HepG2 (cell line): ENCODE measurements around the gene RPH3AL.

Experiments used
- ASH2L ChIP-seq: fragments of 300-600, 200-600 bp; sonication (generic); IDR thresholded peaks from 2 replicates; pipeline ENCODE4 v1.7.0; 2017; ENCODE audit warnings: low read depth, mild to moderate bottlenecking, moderate library complexity, mixed read lengths, low read length; ENCODE audit not compliant: insufficient read length
- HNF4A ChIP-seq: sonication (generic); formaldehyde crosslinking; IDR thresholded peaks from 2 replicates; pipeline ENCODE4 v1.4.0; 2020; ENCODE audit warnings: missing genetic modification reagents
- TCF7 ChIP-seq: sonication (generic); IDR thresholded peaks from 2 replicates; pipeline ENCODE4 v1.6.1; 2016; ENCODE audit warnings: antibody characterized with exemption, low read depth
- TCF7L2 ChIP-seq: IDR thresholded peaks from 2 replicates; pipeline ENCODE4 v1.6.1; 2011; ENCODE audit warnings: mild to moderate bottlenecking, low read depth, low read length, moderate library complexity
- ZNF33A ChIP-seq: sonication (generic); formaldehyde crosslinking; IDR thresholded peaks from 2 replicates; pipeline ENCODE4 v1.5.1; 2020; ENCODE audit warnings: missing genetic modification reagents, mild to moderate bottlenecking, moderate library complexity, borderline replicate concordance
- TF ChIP-seq, protein P1 (sequence below): sonication (generic); formaldehyde crosslinking; IDR thresholded peaks from 2 replicates; pipeline ENCODE4 v1.5.0; 2020; ENCODE audit warnings: mild to moderate bottlenecking, missing genetic modification reagents, moderate library complexity
- TF ChIP-seq, protein P2 (sequence below): sonication (generic); formaldehyde crosslinking; IDR thresholded peaks from 2 replicates; pipeline ENCODE4 v1.5.0; 2020; ENCODE audit warnings: mild to moderate bottlenecking, missing genetic modification reagents, borderline replicate concordance
- TF ChIP-seq, protein P3 (sequence below): sonication (generic); formaldehyde crosslinking; IDR thresholded peaks from 2 replicates; pipeline ENCODE4 v1.4.0; 2020; ENCODE audit warnings: mild to moderate bottlenecking, missing genetic modification reagents, borderline replicate concordance
- TF ChIP-seq, protein P4 (sequence below): sonication (generic); formaldehyde crosslinking; IDR thresholded peaks from 2 replicates; pipeline ENCODE4 v1.8.0; 2022; ENCODE audit warnings: mild to moderate bottlenecking, missing genetic modification reagents
- TF ChIP-seq, protein P5 (sequence below): sonication (generic); formaldehyde crosslinking; IDR thresholded peaks from 2 replicates; pipeline ENCODE4 v1.4.0; 2020; ENCODE audit warnings: missing genetic modification reagents

DNA sequence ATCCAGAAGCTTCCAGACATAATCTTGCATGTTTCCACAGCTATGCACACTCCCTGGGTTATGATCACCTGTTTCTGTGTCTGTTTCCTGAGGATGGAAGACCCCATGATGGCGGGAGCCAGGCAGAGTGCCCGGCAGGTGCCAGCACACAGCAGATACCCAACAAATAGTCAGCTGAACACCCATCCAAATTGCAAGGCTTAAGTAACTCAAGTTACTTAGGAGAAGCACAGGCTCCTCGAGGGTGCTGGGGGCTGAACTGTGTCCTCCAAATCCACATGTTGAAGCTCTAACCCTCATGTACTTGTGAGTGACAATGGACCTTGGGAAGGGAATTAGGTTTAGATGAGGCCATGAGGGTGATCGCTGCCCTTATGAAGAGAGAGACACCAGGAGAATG, 91.7 kb downstream of the RPH3AL start:
- TF ChIP-seq ASH2L, result no peak
- TF ChIP-seq, protein P1, sequence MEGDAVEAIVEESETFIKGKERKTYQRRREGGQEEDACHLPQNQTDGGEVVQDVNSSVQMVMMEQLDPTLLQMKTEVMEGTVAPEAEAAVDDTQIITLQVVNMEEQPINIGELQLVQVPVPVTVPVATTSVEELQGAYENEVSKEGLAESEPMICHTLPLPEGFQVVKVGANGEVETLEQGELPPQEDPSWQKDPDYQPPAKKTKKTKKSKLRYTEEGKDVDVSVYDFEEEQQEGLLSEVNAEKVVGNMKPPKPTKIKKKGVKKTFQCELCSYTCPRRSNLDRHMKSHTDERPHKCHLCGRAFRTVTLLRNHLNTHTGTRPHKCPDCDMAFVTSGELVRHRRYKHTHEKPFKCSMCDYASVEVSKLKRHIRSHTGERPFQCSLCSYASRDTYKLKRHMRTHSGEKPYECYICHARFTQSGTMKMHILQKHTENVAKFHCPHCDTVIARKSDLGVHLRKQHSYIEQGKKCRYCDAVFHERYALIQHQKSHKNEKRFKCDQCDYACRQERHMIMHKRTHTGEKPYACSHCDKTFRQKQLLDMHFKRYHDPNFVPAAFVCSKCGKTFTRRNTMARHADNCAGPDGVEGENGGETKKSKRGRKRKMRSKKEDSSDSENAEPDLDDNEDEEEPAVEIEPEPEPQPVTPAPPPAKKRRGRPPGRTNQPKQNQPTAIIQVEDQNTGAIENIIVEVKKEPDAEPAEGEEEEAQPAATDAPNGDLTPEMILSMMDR, result no peak
- TF ChIP-seq, protein P2, sequence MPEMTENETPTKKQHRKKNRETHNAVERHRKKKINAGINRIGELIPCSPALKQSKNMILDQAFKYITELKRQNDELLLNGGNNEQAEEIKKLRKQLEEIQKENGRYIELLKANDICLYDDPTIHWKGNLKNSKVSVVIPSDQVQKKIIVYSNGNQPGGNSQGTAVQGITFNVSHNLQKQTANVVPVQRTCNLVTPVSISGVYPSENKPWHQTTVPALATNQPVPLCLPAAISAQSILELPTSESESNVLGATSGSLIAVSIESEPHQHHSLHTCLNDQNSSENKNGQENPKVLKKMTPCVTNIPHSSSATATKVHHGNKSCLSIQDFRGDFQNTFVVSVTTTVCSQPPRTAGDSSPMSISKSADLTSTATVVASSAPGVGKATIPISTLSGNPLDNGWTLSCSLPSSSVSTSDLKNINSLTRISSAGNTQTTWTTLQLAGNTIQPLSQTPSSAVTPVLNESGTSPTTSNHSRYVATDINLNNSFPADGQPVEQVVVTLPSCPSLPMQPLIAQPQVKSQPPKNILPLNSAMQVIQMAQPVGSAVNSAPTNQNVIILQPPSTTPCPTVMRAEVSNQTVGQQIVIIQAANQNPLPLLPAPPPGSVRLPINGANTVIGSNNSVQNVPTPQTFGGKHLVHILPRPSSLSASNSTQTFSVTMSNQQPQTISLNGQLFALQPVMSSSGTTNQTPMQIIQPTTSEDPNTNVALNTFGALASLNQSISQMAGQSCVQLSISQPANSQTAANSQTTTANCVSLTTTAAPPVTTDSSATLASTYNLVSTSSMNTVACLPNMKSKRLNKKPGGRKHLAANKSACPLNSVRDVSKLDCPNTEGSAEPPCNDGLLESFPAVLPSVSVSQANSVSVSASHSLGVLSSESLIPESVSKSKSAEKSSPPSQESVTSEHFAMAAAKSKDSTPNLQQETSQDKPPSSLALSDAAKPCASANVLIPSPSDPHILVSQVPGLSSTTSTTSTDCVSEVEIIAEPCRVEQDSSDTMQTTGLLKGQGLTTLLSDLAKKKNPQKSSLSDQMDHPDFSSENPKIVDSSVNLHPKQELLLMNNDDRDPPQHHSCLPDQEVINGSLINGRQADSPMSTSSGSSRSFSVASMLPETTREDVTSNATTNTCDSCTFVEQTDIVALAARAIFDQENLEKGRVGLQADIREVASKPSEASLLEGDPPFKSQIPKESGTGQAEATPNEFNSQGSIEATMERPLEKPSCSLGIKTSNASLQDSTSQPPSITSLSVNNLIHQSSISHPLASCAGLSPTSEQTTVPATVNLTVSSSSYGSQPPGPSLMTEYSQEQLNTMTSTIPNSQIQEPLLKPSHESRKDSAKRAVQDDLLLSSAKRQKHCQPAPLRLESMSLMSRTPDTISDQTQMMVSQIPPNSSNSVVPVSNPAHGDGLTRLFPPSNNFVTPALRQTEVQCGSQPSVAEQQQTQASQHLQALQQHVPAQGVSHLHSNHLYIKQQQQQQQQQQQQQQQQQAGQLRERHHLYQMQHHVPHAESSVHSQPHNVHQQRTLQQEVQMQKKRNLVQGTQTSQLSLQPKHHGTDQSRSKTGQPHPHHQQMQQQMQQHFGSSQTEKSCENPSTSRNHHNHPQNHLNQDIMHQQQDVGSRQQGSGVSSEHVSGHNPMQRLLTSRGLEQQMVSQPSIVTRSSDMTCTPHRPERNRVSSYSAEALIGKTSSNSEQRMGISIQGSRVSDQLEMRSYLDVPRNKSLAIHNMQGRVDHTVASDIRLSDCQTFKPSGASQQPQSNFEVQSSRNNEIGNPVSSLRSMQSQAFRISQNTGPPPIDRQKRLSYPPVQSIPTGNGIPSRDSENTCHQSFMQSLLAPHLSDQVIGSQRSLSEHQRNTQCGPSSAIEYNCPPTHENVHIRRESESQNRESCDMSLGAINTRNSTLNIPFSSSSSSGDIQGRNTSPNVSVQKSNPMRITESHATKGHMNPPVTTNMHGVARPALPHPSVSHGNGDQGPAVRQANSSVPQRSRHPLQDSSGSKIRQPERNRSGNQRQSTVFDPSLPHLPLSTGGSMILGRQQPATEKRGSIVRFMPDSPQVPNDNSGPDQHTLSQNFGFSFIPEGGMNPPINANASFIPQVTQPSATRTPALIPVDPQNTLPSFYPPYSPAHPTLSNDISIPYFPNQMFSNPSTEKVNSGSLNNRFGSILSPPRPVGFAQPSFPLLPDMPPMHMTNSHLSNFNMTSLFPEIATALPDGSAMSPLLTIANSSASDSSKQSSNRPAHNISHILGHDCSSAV (CRISPR knock-in tag), result no peak
- TF ChIP-seq, protein P3, sequence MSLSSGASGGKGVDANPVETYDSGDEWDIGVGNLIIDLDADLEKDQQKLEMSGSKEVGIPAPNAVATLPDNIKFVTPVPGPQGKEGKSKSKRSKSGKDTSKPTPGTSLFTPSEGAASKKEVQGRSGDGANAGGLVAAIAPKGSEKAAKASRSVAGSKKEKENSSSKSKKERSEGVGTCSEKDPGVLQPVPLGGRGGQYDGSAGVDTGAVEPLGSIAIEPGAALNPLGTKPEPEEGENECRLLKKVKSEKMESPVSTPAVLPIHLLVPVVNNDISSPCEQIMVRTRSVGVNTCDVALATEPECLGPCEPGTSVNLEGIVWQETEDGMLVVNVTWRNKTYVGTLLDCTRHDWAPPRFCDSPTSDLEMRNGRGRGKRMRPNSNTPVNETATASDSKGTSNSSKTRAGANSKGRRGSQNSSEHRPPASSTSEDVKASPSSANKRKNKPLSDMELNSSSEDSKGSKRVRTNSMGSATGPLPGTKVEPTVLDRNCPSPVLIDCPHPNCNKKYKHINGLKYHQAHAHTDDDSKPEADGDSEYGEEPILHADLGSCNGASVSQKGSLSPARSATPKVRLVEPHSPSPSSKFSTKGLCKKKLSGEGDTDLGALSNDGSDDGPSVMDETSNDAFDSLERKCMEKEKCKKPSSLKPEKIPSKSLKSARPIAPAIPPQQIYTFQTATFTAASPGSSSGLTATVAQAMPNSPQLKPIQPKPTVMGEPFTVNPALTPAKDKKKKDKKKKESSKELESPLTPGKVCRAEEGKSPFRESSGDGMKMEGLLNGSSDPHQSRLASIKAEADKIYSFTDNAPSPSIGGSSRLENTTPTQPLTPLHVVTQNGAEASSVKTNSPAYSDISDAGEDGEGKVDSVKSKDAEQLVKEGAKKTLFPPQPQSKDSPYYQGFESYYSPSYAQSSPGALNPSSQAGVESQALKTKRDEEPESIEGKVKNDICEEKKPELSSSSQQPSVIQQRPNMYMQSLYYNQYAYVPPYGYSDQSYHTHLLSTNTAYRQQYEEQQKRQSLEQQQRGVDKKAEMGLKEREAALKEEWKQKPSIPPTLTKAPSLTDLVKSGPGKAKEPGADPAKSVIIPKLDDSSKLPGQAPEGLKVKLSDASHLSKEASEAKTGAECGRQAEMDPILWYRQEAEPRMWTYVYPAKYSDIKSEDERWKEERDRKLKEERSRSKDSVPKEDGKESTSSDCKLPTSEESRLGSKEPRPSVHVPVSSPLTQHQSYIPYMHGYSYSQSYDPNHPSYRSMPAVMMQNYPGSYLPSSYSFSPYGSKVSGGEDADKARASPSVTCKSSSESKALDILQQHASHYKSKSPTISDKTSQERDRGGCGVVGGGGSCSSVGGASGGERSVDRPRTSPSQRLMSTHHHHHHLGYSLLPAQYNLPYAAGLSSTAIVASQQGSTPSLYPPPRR (CRISPR knock-in tag), result no peak
- TF ChIP-seq ZNF33A (CRISPR knock-in tag), result no peak
- TF ChIP-seq, protein P4, sequence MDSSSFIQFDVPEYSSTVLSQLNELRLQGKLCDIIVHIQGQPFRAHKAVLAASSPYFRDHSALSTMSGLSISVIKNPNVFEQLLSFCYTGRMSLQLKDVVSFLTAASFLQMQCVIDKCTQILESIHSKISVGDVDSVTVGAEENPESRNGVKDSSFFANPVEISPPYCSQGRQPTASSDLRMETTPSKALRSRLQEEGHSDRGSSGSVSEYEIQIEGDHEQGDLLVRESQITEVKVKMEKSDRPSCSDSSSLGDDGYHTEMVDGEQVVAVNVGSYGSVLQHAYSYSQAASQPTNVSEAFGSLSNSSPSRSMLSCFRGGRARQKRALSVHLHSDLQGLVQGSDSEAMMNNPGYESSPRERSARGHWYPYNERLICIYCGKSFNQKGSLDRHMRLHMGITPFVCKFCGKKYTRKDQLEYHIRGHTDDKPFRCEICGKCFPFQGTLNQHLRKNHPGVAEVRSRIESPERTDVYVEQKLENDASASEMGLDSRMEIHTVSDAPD (CRISPR knock-in tag), result no peak
- TF ChIP-seq TCF7, result no peak
- no peak for TF ChIP-seq TCF7L2
- no peak for TF ChIP-seq HNF4A (CRISPR knock-in tag)
- TF ChIP-seq, protein P5, sequence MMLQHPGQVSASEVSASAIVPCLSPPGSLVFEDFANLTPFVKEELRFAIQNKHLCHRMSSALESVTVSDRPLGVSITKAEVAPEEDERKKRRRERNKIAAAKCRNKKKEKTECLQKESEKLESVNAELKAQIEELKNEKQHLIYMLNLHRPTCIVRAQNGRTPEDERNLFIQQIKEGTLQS (CRISPR knock-in tag), result no peak
